ENCODE results near the gene AOPEP. TPM values are rescaled to one million over a fixed set of nuclear protein-coding genes. Genes with fewer than 3 reads are reported as not detected.

The AOPEP gene
- total RNA-seq, 1 donor from 2014 or later, result 16.6 TPM

DNA sequence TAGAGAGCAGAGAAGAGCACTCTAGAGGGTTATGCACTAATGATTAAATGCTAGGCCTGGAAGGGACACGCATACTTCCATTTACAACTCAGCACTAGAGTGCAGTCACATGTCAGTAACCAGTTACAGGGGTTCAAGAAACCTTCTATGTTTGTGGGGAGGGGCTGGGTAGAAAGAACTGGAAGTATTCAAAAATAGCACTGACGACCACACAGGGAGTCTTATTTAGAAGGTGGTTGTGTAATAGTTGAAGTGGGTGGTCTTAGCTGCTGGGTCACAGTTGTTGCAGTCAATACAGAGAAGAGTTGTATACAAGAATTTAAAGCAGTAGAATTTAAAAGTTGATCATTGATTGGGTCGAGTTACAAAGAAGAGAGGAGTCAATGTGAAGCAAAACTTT, 15.4 kb downstream of the AOPEP start:
- peaks cover 21% of the 10 kb centered on the region for H3K36me3 Mint-ChIP-seq
- H3K9me3 ChIP-seq (ENCODE audit: low read depth), result no peaks in the 10 kb centered on the region
- no peak for DNase-seq (ENCODE audit: low spot score)
- no peak overlapping the region for H3K27ac ChIP-seq
- no peaks in the 10 kb centered on the region for H3F3A ChIP-seq (ENCODE audit: low read depth)
- no peaks in the 10 kb centered on the region for H3K4me1 ChIP-seq
- H3K27ac Mint-ChIP-seq, result no peak overlapping the region
- TF ChIP-seq EZH2 (IDR thresholded peaks at IDR 0.05) (no peak), EZH2phosphoT487 (IDR thresholded peaks at IDR 0.05) (no peak)
- TF ChIP-seq, protein P1, sequence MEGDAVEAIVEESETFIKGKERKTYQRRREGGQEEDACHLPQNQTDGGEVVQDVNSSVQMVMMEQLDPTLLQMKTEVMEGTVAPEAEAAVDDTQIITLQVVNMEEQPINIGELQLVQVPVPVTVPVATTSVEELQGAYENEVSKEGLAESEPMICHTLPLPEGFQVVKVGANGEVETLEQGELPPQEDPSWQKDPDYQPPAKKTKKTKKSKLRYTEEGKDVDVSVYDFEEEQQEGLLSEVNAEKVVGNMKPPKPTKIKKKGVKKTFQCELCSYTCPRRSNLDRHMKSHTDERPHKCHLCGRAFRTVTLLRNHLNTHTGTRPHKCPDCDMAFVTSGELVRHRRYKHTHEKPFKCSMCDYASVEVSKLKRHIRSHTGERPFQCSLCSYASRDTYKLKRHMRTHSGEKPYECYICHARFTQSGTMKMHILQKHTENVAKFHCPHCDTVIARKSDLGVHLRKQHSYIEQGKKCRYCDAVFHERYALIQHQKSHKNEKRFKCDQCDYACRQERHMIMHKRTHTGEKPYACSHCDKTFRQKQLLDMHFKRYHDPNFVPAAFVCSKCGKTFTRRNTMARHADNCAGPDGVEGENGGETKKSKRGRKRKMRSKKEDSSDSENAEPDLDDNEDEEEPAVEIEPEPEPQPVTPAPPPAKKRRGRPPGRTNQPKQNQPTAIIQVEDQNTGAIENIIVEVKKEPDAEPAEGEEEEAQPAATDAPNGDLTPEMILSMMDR (IDR thresholded peaks at IDR 0.05), result no peak
- H3K4me3 ChIP-seq, result no peak overlapping the region
- H3K9ac ChIP-seq, result no peak overlapping the region
- H3K4me1 Mint-ChIP-seq, result peaks cover 2% of the 10 kb centered on the region
- H3K79me2 ChIP-seq (ENCODE audit: low read depth), result peaks cover 23% of the 10 kb centered on the region
- H3K4me3 Mint-ChIP-seq, result no peak overlapping the region
- H3K4me2 ChIP-seq, result no peak overlapping the region
- peaks cover 3% of the 10 kb centered on the region for H4K20me1 ChIP-seq (ENCODE audit: low read depth)
- no peaks in the 10 kb centered on the region for H3K9me3 Mint-ChIP-seq
- H3K27me3 ChIP-seq, result no peaks in the 10 kb centered on the region
- no peak overlapping the region for H2AFZ ChIP-seq (replicated peaks)
- no peaks in the 10 kb centered on the region for H3K27me3 Mint-ChIP-seq (ENCODE audit: insufficient read depth, low read depth)
- H3K36me3 ChIP-seq, result no peaks in the 10 kb centered on the region

DNA sequence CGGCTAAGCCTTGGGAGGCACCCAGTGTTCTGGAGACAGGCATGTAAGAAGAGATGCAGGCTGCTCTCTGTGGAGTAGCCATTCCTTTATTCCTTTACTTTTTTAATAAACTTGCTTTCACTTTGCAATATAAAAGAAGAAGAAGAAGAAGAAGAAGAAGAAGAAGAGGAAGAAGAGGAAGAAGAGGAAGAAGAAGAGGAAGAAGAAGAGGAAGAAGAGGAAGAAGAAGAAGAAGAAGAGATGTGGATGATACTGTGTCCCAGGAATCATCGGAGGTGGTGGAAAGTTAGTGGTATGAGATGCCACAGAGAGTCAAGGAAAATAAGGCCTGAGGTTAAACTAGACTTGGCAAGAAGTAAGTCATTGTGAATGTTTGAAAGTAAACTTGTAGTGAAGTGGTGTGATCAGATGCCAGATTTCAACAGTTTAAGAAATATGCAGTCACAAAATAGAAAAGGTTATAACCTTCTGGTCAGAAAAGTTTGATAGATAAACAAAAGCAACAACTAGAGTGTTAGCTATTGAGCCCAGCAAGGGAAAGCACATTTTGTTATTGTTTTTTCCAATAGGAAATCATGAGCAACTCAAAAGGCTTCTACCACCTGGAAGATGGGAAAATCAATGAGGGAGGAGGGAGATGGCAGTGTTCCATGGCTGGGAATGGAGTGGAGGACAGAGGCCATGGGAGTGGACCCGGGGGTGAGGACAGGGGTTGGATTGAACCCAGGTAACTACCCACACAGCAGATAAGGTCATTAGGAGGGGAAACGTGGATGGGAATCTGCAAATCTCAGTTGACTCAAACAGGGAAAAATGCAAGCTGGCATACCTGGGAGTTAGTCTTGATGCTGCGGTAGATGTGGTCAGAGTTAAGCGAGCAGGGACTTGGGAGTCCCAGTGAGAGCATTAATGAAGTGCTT, 16.8 kb downstream of the AOPEP start:
- Mint-ChIP-seq H3K27me3 (ENCODE audit: insufficient read depth, low read depth) (no peaks in the 10 kb centered on the region), H3K36me3 (peaks cover 19% of the 10 kb centered on the region), H3K4me1 (peaks cover 2% of the 10 kb centered on the region), H3K4me3 (no peak overlapping the region), H3K27ac (no peak overlapping the region), H3K9me3 (no peaks in the 10 kb centered on the region)
- Histone ChIP-seq H3K27ac (no peak overlapping the region), H3K79me2 (ENCODE audit: low read depth) (peaks cover 14% of the 10 kb centered on the region), H4K20me1 (ENCODE audit: low read depth) (peaks cover 3% of the 10 kb centered on the region), H3K9me3 (ENCODE audit: low read depth) (no peaks in the 10 kb centered on the region), H3K27me3 (no peaks in the 10 kb centered on the region), H3K4me2 (no peak overlapping the region), H3K4me1 (no peaks in the 10 kb centered on the region), H3K36me3 (no peaks in the 10 kb centered on the region), H2AFZ (replicated peaks) (no peak overlapping the region), H3K4me3 (no peak overlapping the region), H3K9ac (no peak overlapping the region), H3F3A (ENCODE audit: low read depth) (no peaks in the 10 kb centered on the region)
- DNase-seq (ENCODE audit: low spot score), result no peak
- TF ChIP-seq, protein P1 (IDR thresholded peaks at IDR 0.05), result no peak
- TF ChIP-seq EZH2phosphoT487 (IDR thresholded peaks at IDR 0.05) (no peak), EZH2 (IDR thresholded peaks at IDR 0.05) (no peak)

DNA sequence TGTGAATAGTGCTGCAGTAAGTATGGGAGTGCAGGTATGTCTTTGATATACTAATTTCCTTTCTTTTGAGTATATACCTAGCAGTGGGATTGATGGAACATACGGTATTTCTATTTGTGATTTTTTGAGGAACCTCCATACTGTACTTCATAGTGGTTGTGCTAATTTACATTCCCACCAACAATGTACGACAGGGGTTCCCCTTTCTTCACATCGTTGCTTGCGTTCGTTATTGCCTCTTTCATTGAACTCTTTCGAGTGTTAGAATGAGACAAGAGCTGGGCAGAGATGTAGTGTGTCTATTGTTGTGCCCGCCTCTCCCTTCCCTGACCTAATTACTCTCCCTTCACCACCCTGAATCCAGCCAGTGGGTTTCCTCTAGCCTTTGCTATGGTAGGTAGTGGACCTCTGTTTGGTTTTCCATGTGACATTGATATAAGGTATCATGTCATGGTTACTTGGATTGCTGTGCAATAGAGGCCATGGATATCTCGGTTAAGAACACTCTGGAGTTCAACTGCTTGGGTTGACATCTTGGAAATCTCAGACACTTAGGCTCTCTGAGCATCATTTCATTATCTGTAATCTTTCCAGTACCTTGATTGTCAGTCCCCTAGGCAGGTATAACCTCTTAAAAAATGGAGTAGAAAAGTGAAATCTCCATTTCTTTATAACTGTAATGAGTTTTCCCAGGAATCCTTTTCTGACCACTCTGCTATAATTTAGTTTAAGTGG, 19.5 kb downstream of the AOPEP start:
- Histone ChIP-seq H3K79me2 (ENCODE audit: low read depth) (peaks cover 13% of the 10 kb centered on the region), H3K36me3 (peaks cover 10% of the 10 kb centered on the region), H3K9ac (no peak overlapping the region), H3K9me3 (ENCODE audit: low read depth) (no peaks in the 10 kb centered on the region), H2AFZ (replicated peaks) (no peak overlapping the region), H3K27ac (no peak overlapping the region), H3K27me3 (no peaks in the 10 kb centered on the region), H3K4me1 (no peaks in the 10 kb centered on the region), H3K4me3 (no peak overlapping the region), H3F3A (ENCODE audit: low read depth) (no peaks in the 10 kb centered on the region), H4K20me1 (ENCODE audit: low read depth) (no peaks in the 10 kb centered on the region), H3K4me2 (no peak overlapping the region)
- H3K4me3 Mint-ChIP-seq, result no peak overlapping the region
- peaks cover 36% of the 10 kb centered on the region for H3K36me3 Mint-ChIP-seq
- TF ChIP-seq EZH2phosphoT487 (IDR thresholded peaks at IDR 0.05), result no peak
- TF ChIP-seq, protein P1 (IDR thresholded peaks at IDR 0.05), result no peak
- no peak for DNase-seq (ENCODE audit: low spot score)
- H3K4me1 Mint-ChIP-seq, result no peaks in the 10 kb centered on the region
- no peak overlapping the region for H3K27ac Mint-ChIP-seq
- no peaks in the 10 kb centered on the region for H3K27me3 Mint-ChIP-seq (ENCODE audit: insufficient read depth, low read depth)
- peaks cover 18% of the 10 kb centered on the region for H3K9me3 Mint-ChIP-seq
